Tibial nerve (tissue), 4 donors: ENCODE data around the gene FPR3. TPM values are rescaled to one million over a fixed set of nuclear protein-coding genes. Genes with fewer than 3 reads are reported as not detected.
A peak's percentile ranks its signal among the peaks of the same experiment; 100 is the strongest.

Source experiments
- DNase-seq, 2 donors: peaks; one replicate each; pipeline ENCODE4 v3.0.0-alpha.2; 2019; ENCODE audit warnings: low spot score in 2 of 2
- H3K27ac ChIP-seq, 4 donors: fragments of 200-600 bp; sonication (generic) in 3 of 4; one replicate each; pipeline ENCODE4 v1.5.1; 2017 to 2019; ENCODE audit warnings: mild to moderate bottlenecking in 1 of 4
- H3K27me3 ChIP-seq, 2 donors: fragments of 200-600 bp; sonication (generic) in 1 of 2; one replicate each; pipeline versions ENCODE4 v1.5.1 to v1.6.0; 2017 to 2019
- H3K36me3 ChIP-seq, 3 donors: fragments of 200-600 bp; sonication (generic); one replicate each; pipeline ENCODE4 v1.5.1; 2018 to 2019
- H3K4me1 ChIP-seq, 4 donors: fragments of 200-600 bp; sonication (generic) in 3 of 4; one replicate each; pipeline ENCODE4 v1.5.1; 2017 to 2019
- H3K4me3 ChIP-seq, 4 donors: fragments of 200-600 bp; sonication (generic) in 3 of 4; one replicate each; pipeline ENCODE4 v1.5.1; 2017 to 2019; ENCODE audit warnings: mild to moderate bottlenecking in 1 of 4, moderate library complexity in 1 of 4
- H3K9me3 ChIP-seq, 4 donors: fragments of 200-600 bp; sonication (generic) in 3 of 4; one replicate each; pipeline ENCODE4 v1.5.1; 2017 to 2019
- EP300 ChIP-seq, 2 donors: sonication (generic); formaldehyde crosslinking; IDR thresholded peaks; one replicate each; pipeline ENCODE4 v1.6.1; 2017; ENCODE audit warnings: antibody characterized with exemption in 2 of 2, mild to moderate bottlenecking in 1 of 2
- POLR2A ChIP-seq, 2 donors: fragments of 450-650 bp; IDR thresholded peaks; one replicate each; pipeline ENCODE4 v1.6.1; 2017; ENCODE audit warnings: antibody characterized with exemption in 2 of 2, mild to moderate bottlenecking in 2 of 2, moderate library complexity in 2 of 2
- WGBS, 2 donors: methylation state at CpG; one replicate each; pipeline ENCODE4 v1.1.5; 2018; 5-methylcytosine and 5-hydroxymethylcytosine counted together
- total RNA-seq, 4 donors: library from RNA; depleted of rRNA; stranded (reverse); fragments of >200 nt; gene quantifications; one replicate each; pipeline ENCODE4 v1.1.0, GENCODE V29; 2016
- TF ChIP-seq, protein P1 (sequence below), 5 experiments: fragments of 200-600 bp in 3 of 5; fragments of 450-650 bp in 2 of 5; sonication (generic) in 3 of 5; IDR thresholded peaks; one replicate each; pipeline ENCODE4 v1.5.1; 2016 to 2019; ENCODE audit warnings: antibody characterized with exemption in 5 of 5, mild to moderate bottlenecking in 3 of 5, moderate library complexity in 2 of 5

Gene FPR3
- total RNA-seq, 4 donors from 2014 or later: 2.3 to 11.7 (median 5.1) TPM

DNA sequence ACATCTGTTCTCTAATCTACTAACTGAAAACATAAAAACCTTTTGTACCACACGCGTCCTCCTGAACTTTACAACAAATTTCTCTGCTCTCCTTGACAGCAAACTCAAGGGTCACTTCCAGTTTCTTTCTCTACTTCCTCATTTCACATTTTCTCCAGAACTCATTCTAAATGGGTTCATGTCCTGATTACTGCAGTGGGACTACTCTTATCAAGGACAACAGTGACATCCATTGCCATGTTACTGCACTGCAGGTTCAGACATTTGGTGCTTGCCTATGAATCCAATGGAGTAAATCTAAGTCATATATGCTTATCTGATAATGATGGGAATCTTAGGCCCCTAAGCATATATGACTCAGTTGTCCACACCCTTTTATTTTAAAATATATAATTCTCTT, 35.3 kb downstream of the FPR3 start:
- H3K4me3 ChIP-seq: no peak overlapping the region
- H3K4me1 ChIP-seq: no peaks in the 10 kb centered on the region
- WGBS, 2 donors: 78 to 84% methylated on average over 2 of the region's 2 CpGs
- H3K36me3 ChIP-seq: no peaks in the 10 kb centered on the region
- peaks cover 0 to 25% (median 1%) of the 10 kb centered on the region in 4 donors for H3K9me3 ChIP-seq
- DNase-seq: no peak
- no peak for TF ChIP-seq POLR2A (IDR thresholded peaks at IDR 0.05)
- no peak for TF ChIP-seq EP300 (IDR thresholded peaks at IDR 0.05)
- TF ChIP-seq, protein P1, sequence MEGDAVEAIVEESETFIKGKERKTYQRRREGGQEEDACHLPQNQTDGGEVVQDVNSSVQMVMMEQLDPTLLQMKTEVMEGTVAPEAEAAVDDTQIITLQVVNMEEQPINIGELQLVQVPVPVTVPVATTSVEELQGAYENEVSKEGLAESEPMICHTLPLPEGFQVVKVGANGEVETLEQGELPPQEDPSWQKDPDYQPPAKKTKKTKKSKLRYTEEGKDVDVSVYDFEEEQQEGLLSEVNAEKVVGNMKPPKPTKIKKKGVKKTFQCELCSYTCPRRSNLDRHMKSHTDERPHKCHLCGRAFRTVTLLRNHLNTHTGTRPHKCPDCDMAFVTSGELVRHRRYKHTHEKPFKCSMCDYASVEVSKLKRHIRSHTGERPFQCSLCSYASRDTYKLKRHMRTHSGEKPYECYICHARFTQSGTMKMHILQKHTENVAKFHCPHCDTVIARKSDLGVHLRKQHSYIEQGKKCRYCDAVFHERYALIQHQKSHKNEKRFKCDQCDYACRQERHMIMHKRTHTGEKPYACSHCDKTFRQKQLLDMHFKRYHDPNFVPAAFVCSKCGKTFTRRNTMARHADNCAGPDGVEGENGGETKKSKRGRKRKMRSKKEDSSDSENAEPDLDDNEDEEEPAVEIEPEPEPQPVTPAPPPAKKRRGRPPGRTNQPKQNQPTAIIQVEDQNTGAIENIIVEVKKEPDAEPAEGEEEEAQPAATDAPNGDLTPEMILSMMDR (IDR thresholded peaks at IDR 0.05): peak in 1 of 5 experiments; percentile 28
- no peaks in the 10 kb centered on the region for H3K27me3 ChIP-seq
- no peak overlapping the region for H3K27ac ChIP-seq

DNA sequence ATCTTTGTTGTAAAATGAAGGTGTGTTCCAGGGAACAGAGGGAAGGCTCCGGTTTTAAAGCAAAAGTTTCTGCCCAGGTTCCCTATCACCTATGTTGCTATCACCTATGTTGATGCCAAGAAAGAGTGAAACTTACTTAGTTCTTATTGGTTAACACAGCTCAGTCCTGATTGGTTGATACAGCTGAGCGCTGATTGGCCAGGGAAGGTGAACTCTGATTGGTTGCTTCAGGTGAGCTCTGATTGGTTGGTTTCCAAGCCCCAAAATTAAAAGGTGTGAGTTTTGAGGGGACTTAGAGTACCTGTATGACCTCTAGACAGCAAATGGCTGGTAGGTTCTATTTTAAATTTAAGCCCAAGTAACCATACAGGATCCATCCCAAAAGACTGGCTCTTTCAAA, 42.2 kb downstream of the FPR3 start:
- no peaks in the 10 kb centered on the region for H3K4me1 ChIP-seq
- 94 to 97% methylated on average over 2 of the region's 2 CpGs for WGBS, 2 donors

DNA sequence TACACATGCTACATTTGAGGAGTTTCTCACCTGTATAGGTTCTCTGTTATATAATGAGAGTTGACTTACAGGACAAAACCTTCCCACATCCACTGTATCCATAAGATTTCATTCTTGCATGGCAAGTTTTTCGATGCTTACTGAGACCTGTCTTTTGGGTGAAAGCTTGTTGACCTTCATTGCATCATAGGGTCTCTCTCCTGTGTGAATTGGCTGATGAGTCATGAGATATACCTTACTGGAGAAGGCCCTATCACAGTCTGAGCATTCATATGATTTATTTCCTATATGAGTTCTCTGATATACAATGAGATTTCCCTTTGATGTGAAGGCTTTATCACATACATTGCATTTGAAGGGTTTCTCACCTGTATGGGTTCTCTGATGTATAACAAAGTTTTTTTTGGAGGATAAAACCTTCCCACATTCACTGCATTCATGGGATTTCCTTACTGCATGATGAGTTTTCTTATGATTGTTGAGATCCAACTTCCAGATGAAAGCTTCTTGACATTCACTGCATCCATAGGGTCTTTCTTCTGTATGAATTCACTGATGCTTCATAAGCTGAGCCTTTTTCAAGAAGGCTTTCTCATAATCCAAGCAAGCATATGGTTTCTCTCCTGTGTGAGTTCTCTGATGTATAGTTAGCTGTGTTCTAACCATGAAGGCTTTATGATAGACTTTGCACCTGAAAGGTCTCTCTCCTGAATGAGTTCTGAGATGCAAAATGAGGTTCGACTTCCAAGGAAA, 67.1 kb downstream of the FPR3 start:
- no peak for DNase-seq
- WGBS, 2 donors: 83 to 98% methylated on average over 2 of the region's 2 CpGs
- Histone ChIP-seq H3K9me3 (peaks cover 0 to 100% (median 55%) of the 10 kb centered on the region in 4 donors), H3K27ac (no peak overlapping the region), H3K4me1 (no peaks in the 10 kb centered on the region), H3K27me3 (no peaks in the 10 kb centered on the region), H3K4me3 (no peak overlapping the region), H3K36me3 (peaks cover 0 to 78% (median 0%) of the 10 kb centered on the region in 3 donors)
- TF ChIP-seq POLR2A (IDR thresholded peaks at IDR 0.05) (no peak), EP300 (IDR thresholded peaks at IDR 0.05) (no peak)
- TF ChIP-seq, protein P1 (IDR thresholded peaks at IDR 0.05): no peak

More for the DNA sequence above, 42.2 kb downstream of the FPR3 start:
- Histone ChIP-seq H3K9me3 (peaks cover 0 to 8% (median 0%) of the 10 kb centered on the region in 4 donors), H3K36me3 (peaks cover 0 to 18% (median 0%) of the 10 kb centered on the region in 3 donors), H3K4me3 (no peak overlapping the region), H3K27ac (no peak overlapping the region), H3K27me3 (no peaks in the 10 kb centered on the region)
- DNase-seq: no peak
- TF ChIP-seq EP300 (IDR thresholded peaks at IDR 0.05) (no peak), POLR2A (IDR thresholded peaks at IDR 0.05) (no peak)
- TF ChIP-seq, protein P1 (IDR thresholded peaks at IDR 0.05): no peak

DNA sequence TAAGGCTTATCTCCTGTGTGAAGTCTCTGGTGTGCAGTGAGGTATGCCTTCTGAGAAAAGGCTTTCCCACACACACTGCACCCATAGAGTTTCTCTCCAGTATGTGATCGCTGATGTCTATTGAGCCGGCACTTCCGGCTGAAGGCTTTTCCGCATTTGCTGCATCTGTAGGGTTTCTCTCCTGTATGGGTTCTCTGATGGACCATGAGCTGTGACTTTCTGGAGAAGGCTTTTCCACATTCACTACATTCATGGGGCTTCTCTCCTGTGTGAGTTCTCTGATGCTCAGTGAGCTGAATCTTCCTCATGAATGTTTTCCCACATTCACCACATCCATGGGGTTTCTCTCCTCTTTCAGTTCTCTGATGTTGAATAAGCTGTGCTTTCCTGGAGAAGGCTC, 78.1 kb downstream of the FPR3 start:
- Histone ChIP-seq H3K27ac (no peak overlapping the region), H3K4me3 (no peak overlapping the region)

More for the DNA sequence above, 78.1 kb downstream of the FPR3 start:
- TF ChIP-seq EP300 (IDR thresholded peaks at IDR 0.05) (no peak), POLR2A (IDR thresholded peaks at IDR 0.05) (no peak)
- TF ChIP-seq, protein P1 (IDR thresholded peaks at IDR 0.05): no peak
- 97 to 98% methylated on average over 4 of the region's 4 CpGs for WGBS, 2 donors
- Histone ChIP-seq H3K9me3 (peaks cover 0 to 100% (median 42%) of the 10 kb centered on the region in 4 donors), H3K4me1 (no peaks in the 10 kb centered on the region), H3K36me3 (peaks cover 6 to 96% (median 51%) of the 10 kb centered on the region in 3 donors), H3K27me3 (no peaks in the 10 kb centered on the region)
- no peak for DNase-seq

Other genes starting within 250 kb of the FPR3 start
- gene ZNF175, start 223.9 kb upstream of the FPR3 start, total RNA-seq: 1 to 10 TPM; 4.3 to 8.5 (median 7.3) TPM
- gene SIGLEC5, start 164.8 kb upstream of the FPR3 start, total RNA-seq: 1 to 10 TPM in 3 of 4 donors, under 1 TPM in 1; 0.20 to 2.2 (median 1.6) TPM
- 1 to 10 TPM in 3 of 4 donors, not detected in 1; 1.9 to 6.3 (median 4.9) TPM for gene SIGLEC14, start 148.3 kb upstream of the FPR3 start, total RNA-seq
- 10 to 100 TPM; 10.7 to 47.9 (median 34.0) TPM for gene SPACA6, start 101.8 kb upstream of the FPR3 start, total RNA-seq
- gene HAS1, start 71.2 kb upstream of the FPR3 start, total RNA-seq: 1 to 10 TPM in 1 of 4 donors, under 1 TPM in 1, not detected in 2; 0.44 to 3.3 TPM
- 10 to 100 TPM in 1 of 4 donors, 1 to 10 TPM in 3; 1.7 to 36.9 (median 6.4) TPM for gene FPR1, start 43.3 kb upstream of the FPR3 start, total RNA-seq
- 1 to 10 TPM in 2 of 4 donors, under 1 TPM in 2; 0.66 to 4.5 (median 1.0) TPM for gene FPR2, start 34.0 kb upstream of the FPR3 start, total RNA-seq
- gene ZNF577, start 92.8 kb downstream of the FPR3 start, total RNA-seq: 10 to 100 TPM; 14.5 to 27.6 (median 21.2) TPM
- gene ZNF649, start 109.9 kb downstream of the FPR3 start, total RNA-seq: 10 to 100 TPM; 11.4 to 16.8 (median 12.1) TPM
- gene ZNF613, start 132.3 kb downstream of the FPR3 start, total RNA-seq: 1 to 10 TPM; 5.9 to 8.5 (median 7.5) TPM
- 10 to 100 TPM in 2 of 4 donors, 1 to 10 TPM in 2; 7.2 to 16.7 (median 9.9) TPM for gene ZNF350, start 191.7 kb downstream of the FPR3 start, total RNA-seq
- 10 to 100 TPM; 15.3 to 29.6 (median 21.6) TPM for gene ZNF615, start 213.1 kb downstream of the FPR3 start, total RNA-seq
- gene ZNF614, start 233.2 kb downstream of the FPR3 start, total RNA-seq: 1 to 10 TPM; 4.7 to 8.3 (median 6.0) TPM